Brain pericyte (primary cell): ENCODE results near the gene TMTC2.

ENCODE experiments used
- DNase-seq: peaks from one replicate; pipeline ENCODE4 v3.0.0-alpha.2; 2012; ENCODE audit warnings: low read depth, low spot score

Gene TMTC2

DNA sequence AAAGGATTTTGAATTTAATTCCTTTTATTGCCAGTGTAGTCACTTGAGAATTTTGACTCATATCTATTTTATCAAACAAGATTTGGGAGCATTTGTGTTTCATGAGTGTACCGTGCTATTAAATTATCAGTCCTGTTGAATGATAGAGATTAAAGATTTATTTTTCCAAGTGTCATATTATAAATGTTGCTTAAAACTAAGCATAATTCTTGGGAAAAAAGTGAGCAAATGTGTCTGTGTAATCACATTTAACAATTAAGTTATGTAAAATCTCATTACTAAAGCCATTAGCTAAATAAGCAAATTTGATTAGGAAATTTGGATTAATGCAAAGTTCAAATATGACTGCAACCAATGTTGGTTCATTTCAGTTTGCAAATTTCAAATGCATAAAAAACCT, 266.7 kb downstream of the TMTC2 start:
- DNase-seq: no peak

DNA sequence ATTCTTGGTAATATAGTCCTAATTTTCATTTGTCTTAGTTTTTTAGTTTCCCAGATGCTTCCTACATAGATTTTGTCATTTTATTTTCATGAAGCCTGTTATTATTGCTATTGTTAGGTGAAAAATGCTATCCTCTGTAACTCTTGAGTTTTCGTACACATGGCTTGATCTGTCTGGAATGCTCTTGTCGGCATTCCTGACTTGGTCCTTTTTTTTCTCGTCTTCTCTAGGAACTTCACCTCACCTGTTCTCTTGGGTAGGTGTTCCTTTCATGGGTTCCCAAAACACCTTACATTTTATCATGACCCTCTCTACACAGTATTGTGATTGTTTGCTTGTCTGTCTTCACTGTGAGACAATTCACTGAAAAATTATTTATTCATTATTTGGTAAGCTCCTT, 267.4 kb downstream of the TMTC2 start:
- no peak for DNase-seq

DNA sequence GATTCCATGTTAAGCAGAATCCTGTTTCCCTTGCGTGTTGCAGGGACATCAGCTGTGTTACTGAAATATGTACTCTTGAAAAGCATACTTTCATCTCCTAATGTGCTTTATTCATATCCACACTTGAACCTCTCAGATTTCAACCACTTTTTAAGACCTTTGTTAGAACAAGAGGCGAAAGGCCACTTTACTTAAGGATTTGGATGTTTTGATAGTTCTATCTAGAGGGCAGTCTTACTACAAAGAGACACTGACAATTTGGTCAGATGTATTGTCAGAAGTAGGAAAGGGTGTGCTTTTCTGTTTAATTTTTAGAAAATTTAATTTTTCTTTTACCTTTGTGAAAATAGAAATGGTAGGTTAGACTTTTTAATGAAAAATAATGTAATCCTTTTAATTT, 267.9 kb downstream of the TMTC2 start:
- no peak for DNase-seq

DNA sequence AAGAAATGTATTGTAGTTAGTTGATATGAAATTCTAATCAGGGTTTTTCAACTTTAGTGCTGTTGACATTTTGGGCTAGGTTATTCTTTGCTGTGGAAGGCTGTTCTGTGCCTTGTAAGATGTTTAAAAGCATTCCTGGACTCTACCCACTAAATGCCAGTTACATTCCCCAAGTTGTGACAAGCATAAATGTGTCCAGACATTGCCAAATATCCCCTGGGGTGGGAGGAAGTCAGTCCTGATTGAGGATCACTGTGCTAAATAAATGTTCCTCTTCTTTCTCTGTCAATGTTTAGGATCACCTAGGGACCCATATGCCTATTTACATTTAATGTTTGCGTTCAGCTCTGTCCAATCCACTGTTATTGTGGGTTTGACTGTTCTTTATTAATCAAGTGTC, 268.3 kb downstream of the TMTC2 start:
- DNase-seq: no peak

DNA sequence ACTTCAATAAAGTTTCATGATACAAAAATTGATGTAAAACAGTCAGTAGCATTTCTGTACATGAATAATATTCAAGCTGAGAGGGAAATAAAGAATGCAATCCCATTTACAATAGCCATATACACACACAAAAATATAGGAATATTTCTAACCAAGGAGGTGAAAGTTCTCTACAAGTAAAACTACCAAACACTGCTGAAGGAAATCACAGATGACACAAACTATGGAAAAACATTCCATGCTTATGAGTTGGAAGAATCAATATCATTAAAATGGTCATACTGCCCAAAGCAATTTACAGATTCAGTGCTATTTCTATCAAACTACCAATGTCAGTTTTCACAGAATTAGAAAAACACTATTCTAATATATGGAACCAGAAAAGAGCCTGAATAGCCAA, 272.3 kb downstream of the TMTC2 start:
- DNase-seq: no peak

DNA sequence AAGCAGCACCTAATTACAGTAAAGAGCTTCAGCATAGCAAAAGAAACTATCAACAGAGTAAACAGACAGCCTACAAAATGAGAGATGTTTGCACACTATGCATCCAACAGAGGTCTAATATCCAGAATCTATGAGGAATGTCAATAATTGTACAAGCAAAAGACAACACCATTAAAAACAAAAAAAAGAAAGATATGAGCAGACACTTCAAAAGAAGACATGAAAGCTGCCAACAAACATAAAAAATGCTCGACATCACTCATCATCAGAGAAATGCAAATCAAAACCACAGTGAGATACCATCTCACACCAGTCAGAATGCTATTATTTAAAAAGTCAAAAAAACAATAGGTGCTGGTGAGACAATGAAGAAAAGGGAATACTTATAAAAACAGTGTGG, 273.1 kb downstream of the TMTC2 start:
- no peak for DNase-seq

DNA sequence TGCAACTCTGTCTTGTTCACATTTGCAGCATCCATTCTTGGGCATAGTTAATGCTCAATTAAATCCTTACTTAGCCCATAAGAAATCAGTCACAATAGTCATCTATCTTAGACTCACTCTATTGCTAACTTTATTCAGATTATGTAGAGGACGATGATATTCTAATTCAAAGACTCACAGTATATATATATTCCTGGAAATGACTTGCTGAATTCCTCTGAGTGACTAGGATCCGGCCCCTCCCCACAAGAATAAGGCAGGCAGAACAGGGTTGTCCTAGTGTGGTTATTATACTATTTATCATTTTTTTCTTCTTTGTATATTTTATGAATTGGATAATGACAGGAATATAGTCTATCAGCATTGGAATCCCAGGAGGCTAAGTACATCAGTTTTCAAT, 275.1 kb downstream of the TMTC2 start:
- no peak for DNase-seq

DNA sequence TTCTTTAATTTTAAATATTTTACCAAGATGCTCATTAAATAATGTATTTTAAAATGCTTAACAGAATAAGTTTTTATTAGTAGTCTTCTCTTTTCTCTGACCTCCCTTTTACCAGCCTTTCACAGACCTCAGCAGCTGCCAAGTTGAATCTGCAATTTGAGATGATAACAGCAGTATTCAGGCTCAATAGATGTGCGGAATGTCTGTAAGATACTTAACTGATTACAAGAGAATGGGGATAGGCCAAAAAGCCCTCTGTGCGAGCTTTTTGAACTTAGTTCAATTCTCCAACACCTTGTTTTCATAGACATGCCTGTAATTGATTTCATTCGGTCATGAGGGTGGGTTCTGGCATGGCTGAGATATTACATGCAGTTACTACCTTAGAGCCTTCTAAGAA, 277.2 kb downstream of the TMTC2 start:
- DNase-seq: no peak

DNA sequence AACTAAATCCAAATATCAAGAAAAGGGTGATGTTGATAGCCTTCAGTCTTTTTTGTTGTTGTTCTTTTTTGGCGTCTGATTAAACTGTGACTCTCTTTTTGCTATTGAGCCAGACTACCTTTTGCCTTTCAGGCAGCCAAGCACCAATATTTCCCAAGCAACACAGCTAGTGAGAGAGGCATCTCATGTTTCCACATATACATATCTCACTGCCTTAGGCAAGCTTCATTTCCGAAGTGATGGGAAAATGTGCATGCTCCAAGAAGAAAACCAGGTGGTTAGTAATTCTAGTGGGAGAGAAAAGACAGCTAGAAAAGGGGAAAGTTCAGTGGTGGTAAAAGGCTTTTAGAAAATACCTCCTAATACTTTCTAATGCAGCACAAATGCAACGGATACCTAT, 277.7 kb downstream of the TMTC2 start:
- DNase-seq: no peak

DNA sequence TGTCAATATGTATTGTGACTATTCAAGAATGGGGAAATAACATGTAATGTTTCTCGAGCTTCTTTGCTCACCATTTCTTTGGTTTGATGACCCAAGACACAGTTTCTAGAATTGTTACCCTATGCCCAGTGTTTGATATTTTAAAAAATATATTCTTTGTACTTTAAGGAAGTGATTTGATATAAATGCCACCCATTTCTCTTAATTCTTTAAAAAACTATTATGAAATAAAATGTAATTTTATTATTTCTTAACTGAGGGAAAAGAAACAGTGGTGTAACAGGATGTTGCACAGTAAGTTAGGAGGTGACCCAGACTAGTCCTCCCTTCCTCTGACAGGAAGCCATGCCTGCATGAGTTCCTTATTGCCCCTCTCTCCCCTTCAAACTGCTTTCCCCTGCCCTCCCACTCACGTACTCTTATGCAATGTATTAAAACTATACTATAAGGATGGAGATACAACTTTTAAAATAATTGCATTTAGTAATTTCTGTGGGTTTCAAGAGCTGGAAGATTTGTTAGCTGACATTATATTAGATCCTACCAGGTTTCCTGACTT, 279.4 kb downstream of the TMTC2 start:
- DNase-seq: no peak

DNA sequence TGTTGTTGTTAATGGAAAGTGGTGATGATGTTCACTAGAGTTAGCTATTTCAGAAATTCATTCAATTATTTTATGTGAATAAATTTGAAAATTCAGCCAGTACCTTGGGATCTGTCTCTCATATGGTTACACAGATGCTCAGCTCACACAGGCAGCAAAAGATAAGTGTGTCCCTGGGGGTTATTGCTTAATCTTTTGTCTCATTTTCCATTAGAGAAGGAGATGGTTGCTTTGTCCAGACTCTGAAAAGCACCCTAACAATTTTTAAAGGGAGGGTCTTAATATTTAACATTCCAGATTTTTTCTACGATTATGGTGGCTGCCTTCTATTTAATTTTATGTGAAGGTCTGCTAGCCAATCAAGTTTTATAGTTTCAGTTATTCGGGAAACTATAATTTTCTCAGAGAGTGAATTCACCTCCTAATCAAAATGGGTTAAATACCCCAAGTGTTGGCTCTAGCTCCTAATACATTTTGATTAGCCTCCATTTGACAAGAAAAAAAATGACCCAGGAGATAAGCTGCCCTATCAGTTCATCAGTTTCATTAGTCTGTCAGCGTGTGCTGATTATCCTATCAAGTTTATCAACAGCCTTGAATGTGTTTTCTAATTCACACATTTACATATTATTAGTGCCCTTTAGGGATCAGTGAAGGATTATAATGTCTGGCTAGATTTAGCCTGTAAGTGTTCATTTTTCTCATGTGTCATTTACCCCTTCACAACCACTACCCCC, 282.1 kb downstream of the TMTC2 start:
- no peak for DNase-seq

DNA sequence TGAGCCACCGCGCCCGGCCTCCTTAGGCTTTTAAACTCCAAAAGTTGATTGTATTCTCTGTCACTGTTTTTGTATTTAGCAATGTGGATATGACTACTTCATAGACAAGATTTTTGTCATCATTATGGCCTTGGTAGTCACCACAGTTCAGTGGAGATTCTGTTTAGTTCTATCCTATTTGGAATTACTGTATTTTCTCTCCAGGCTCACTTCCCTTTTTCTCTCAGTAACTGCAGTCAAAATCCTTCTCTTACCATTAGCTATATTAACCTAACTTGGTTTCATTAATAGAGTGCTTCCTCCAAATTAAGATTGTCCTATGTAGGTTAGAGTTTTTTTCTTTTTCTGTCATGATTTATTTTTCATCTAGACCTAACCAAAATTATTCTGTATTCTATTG, 283.9 kb downstream of the TMTC2 start:
- no peak for DNase-seq

DNA sequence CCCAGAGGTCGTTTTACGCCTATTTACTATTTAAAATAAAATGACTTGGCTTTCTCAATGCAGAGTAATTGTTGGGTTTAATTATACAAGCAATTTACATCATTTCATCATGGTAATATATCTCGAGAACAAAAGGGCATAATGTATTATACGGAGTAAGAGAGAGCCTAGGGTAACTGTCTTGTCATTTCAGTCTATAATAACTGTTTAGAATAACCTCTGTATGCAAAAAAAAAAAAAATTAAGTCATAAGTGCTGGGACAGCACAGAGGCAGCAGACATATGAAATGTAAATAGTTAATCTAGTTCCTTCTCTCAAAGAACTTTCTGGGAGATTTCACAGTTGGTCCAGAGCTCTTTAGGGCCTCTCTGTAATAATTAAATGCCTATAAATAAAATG, 284.9 kb downstream of the TMTC2 start:
- no peak for DNase-seq

DNA sequence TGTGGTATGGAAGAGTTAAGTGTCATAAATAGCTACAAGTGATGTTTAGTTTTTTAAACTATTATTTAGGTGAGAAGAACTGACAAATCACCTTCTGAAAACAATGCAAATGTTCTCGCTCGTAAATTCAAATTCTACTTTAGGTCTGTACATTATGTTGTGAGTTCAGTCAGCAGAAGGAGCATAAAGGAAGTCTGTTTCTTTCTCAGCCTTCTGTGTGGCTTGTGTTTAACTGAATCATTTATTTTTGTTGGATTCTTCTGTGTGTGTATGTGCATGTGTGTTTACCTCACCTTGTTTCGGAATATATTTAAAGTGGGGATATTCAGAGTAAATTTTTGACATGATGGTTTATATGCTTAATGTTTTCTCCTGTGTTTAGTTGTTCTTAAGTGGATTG, 285.9 kb downstream of the TMTC2 start:
- DNase-seq: no peak

DNA sequence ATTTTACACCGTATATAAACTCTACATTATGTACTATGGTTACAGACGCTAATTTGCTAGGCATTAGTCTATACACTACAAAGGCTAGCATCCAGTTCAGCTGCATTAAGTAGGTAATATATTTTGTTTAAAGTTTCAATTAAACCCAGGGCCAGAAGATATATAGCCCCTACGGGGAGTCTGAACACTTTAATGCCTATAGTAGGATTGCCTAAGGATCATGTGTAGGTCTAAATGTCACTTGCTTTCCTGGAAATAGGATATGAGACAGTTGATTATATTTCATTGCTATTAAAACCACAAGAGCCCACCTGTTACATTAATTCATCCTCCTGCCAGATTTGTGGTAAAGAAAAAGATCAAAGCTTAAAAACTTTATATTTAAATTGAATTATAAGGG, 286.9 kb downstream of the TMTC2 start:
- DNase-seq: no peak

DNA sequence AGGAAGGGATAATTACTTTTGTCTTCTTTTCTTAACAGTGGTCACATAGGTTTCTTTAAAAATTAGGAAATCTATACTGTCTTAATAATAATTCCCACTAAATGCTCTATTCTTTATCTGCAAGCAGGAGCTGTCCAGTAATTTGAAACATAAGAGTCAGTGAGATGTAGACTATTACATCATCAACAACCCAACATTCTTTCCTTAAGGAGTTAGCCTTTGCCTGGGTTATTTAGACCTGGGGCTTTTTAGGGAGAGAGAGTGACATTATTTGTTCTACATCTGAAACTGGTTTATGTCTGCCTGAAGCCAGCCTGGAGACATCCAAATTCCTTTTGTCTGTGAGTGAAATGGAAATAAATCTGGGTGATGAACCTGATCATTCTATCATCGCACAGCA, 294.4 kb downstream of the TMTC2 start:
- DNase-seq: no peak

DNA sequence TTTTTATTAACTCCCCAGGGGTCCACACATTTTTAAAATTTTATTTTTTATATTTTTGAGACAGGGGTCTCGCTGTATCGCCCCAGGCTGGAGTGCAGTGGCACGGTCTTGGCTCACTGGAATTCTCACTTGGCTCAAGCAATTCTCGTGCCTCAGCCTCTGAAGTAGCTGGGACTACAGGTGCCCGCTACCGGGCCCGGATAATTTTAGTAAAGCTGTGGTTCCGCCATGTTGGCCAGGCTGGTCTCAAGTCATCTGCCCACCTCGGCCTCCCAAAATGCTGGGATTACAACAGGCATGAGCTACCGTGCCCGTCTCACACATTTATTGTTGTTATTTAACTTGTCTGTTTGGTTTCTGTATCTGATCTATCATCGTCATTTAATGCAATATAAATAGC, 307.4 kb downstream of the TMTC2 start:
- no peak for DNase-seq

DNA sequence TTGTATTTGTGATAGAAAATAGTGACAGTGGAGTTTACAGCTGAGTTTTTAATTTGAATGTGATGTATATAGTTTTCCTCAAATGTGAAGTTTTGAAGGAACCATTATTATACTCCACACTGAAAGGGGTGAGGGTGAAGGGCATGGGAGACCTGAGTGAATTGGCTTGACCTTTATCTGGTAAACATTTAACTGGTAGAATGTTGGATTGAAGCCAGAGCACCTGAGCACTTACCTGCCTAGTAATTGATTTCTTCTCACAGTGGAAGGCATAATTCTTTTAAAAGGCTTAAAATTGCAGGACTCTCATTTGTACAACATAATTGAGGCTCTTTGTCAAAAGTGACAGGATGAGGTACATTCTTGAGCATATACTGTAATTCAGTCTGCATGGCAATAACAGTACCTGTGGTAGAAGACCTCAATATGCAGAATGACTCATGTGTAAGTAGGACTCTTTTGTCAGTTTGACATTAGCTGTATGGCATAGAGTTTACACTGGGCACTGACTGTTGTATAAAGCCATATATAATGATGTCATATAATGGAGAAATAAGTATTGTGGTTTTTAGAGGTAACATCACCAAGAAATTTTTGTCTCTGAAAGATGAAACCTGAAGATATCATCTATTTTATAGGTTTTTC, 309.6 kb downstream of the TMTC2 start:
- no peak for DNase-seq

DNA sequence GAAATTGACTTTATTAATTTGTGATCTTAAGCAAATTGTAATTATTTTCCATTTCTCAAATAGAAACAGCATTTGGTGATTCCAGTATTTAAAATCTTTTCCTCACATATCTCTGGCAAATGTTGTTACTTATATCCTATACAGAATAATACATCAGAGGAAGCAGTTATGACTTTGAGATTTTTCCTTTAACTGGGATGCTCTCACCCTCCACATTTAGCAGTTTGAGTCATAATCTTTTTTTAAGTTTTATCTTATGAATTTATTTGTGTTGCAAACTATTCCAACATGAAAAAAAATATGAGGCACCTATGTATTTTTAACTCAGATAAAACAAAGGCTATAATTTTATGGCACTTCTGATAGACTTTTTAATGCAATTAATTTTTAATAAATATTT, 311.8 kb downstream of the TMTC2 start:
- no peak for DNase-seq

DNA sequence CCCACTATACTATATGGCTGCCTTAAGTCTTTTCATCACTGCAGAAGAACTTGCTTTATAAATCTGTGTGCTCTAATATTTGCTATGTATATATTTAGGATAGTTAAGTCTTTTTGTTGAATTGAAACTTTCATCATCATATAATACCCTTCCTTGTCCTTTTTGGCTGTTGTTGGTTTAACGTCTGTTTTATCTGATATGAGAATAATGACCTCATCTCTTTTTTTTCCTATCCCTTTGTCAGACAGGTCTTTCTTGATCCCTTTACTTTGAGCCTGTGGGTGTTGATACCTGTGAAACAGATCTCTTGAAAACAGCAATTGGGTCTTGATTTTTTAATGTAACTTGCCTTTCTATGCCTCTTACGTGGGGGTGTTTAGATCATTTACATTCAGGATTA, 316.3 kb downstream of the TMTC2 start:
- DNase-seq: no peak

DNA sequence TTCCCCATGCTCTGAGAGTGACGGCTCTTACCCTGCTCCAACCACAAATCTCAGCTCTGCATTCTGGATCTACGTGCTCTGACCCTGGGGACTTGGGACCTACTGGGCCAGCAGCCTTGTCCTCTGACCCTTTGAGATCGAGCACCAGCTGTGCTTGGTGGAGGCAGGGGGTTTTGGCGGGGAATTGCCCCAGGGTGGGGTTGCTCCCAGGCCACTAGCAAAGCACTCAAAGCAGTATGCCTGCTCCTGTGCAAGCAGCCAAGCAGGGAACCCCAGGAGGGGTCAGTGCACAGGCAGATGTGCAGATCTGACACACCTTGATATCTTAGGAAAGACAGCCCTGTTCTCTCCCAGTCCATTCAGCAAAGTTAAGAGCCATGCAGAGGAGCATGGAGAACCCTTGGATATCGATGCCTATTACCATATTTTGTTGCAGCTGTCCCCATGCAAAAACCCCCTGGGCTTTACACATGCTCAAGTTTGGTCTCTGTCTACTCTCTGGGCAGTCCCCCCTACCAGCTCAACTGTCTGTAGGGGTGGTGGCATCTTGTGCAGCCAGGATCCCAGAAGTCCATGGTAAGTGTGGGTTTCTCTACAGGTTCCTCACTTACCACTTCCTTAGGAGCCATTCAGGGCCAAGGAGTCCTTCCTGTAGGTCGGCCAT, 319.0 kb downstream of the TMTC2 start:
- DNase-seq: no peak

DNA sequence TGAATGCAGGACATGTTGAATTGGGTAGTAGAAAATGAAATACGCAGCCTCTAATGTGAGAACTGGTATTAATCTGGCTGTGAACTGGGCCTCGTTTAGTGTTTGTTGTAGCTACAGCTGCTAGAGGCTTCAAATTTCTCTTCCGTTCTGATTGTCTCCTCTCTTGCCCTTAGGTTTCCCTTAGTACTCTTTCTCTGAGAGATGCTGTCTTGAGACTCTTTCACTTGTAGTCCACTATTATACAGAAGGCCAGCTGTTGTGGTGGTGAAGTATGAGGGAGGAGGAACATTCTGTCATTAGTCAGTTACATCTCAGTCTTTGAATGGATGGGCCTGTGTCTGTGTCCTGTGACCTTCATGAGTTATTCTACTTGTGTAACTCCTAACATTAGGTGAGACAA, 322.0 kb downstream of the TMTC2 start:
- DNase-seq: no peak
